IMR-90 (cell line): ENCODE results near the gene NLRC5.

Source experiments
- BHLHE40 ChIP-seq: fragments of 150-350 bp; IDR thresholded peaks from 2 replicates; pipeline ENCODE4 v1.6.1; 2016; ENCODE audit warnings: mild to moderate bottlenecking, low read depth, low read length
- CEBPB ChIP-seq: IDR thresholded peaks from 2 replicates; pipeline ENCODE4 v1.6.1; 2012; ENCODE audit warnings: low read depth, low read length, improper control_type of control experiment
- CHD1 ChIP-seq: IDR thresholded peaks from 2 replicates; pipeline ENCODE4 v1.6.1; 2012; ENCODE audit warnings: low read depth, low read length, improper control_type of control experiment
- CTCF ChIP-seq: conservative IDR thresholded peaks from 2 replicates; pipeline ENCODE4 v1.5.1; 2012; ENCODE audit warnings: mild to moderate bottlenecking, low read depth, low read length, improper control_type of control experiment
- FOS ChIP-seq: fragments of 150-350 bp; IDR thresholded peaks from 2 replicates; pipeline ENCODE4 v1.6.1; 2016; ENCODE audit warnings: low read depth, low read length
- MXI1 ChIP-seq: IDR thresholded peaks from 2 replicates; pipeline ENCODE4 v1.6.1; 2012; ENCODE audit warnings: low read depth, mild to moderate bottlenecking, low read length, moderate library complexity, borderline replicate concordance
- POLR2A ChIP-seq: IDR thresholded peaks from 2 replicates; pipeline ENCODE4 v1.6.1; 2012; ENCODE audit warnings: mild to moderate bottlenecking, low read depth, low read length
- RAD21 ChIP-seq: IDR thresholded peaks from 2 replicates; pipeline ENCODE4 v1.6.1; 2012; ENCODE audit warnings: low read length, improper control_type of control experiment
- RCOR1 ChIP-seq: IDR thresholded peaks from 2 replicates; pipeline ENCODE4 v1.6.1; 2012; ENCODE audit warnings: mild to moderate bottlenecking, low read length, improper control_type of control experiment; ENCODE audit not compliant: insufficient replicate concordance
- RFX5 ChIP-seq: IDR thresholded peaks from 2 replicates; pipeline ENCODE4 v1.8.0; 2012; ENCODE audit warnings: low read depth, mild to moderate bottlenecking, low read length, moderate library complexity
- SMC3 ChIP-seq: fragments of 150-350 bp; IDR thresholded peaks from 2 replicates; pipeline ENCODE4 v1.6.1; 2016; ENCODE audit warnings: low read depth, mild to moderate bottlenecking, antibody characterized with exemption, low read length, moderate library complexity
- USF2 ChIP-seq: fragments of 150-350 bp; IDR thresholded peaks from 2 replicates; pipeline ENCODE4 v1.6.1; 2017; ENCODE audit warnings: mild to moderate bottlenecking, antibody characterized with exemption, low read length, low read depth

DNA sequence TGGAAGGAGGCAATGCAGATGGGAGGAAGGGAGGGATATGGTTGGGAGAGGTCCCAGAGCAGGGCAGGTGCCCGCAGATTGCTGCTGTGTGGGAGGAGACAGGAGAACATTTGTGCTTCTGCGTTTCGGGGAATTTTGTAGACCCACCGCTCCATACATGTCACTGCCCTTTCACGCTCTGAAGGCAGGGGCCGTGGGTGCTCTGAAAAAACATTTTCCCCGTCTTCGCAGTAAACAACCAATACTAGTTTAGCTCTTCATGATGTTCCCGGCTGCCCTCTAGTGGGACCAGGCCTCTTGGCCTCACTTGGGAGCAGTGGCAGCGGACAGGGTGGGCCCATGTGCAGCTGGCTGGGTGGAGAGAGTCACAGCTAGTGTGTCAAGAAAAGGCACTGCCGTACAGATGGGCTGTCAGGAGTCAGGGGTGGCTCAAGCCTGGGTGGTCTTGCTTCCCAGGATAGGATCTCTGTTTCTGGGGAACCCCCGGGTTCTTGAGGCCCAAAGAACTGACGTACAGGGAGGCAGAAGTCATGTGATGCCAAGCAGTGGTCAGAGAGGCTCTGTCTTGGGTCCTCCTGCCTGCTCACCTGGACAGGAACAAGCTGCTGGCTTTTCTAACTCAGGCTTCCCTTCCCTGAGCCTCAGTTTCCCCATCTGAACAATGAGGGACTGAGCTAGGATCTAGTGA, 56.5 kb downstream of the NLRC5 start:
- TF ChIP-seq CTCF: peak; percentile 69
- TF ChIP-seq POLR2A: no peak
- no peak for TF ChIP-seq CHD1
- no peak; the same call in 1 of the 2 replicates for TF ChIP-seq MXI1
- no peak for TF ChIP-seq CEBPB
- no peak for TF ChIP-seq USF2
- no peak for TF ChIP-seq RCOR1
- TF ChIP-seq RAD21: peak; percentile 68
- no peak for TF ChIP-seq BHLHE40
- no peak for TF ChIP-seq FOS
- TF ChIP-seq RFX5: no peak
- peak; percentile 65 for TF ChIP-seq SMC3
